ENCODE results near the gene FKTN.

Gene FKTN

DNA sequence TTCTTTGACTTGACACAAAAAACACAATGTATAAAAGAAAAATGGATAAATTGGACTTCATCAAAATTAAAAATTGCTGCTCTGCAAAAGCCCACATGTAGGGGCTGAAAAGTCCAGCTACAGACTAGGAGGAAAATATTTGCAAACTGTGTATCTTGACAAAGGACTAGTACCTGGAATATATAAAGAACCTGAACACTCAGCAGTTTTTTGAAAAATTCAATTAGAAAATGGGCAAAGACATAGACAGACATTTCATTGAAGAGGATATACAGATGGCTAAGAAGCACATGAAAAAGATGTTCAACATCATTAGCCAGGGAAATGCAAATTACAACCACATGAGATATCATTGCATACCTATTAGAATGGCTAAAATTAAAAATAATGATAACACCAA, 85.9 kb downstream of the FKTN start:
- Histone ChIP-seq H3F3A (ENCODE audit: low read depth) (no peaks in the 10 kb centered on the region), H3K9me2 (replicated peaks; ENCODE audit: low read depth, low read length) (no peaks in the 10 kb centered on the region), H3K27me3 (ENCODE audit: insufficient read depth, low read length, poor library complexity, severe bottlenecking) (no peaks in the 10 kb centered on the region), H3K4me1 (ENCODE audit: insufficient read depth, low read length, poor library complexity, severe bottlenecking) (peaks cover 27% of the 10 kb centered on the region), H3K4me3 (ENCODE audit: low read length, poor library complexity, severe bottlenecking) (no peak overlapping the region), H3K36me3 (ENCODE audit: insufficient read depth, low read length) (no peaks in the 10 kb centered on the region), H3K4me2 (ENCODE audit: low read depth, low read length, poor library complexity, severe bottlenecking) (no peak overlapping the region), H3K79me2 (ENCODE audit: insufficient read depth, low read length) (no peaks in the 10 kb centered on the region), H4K20me1 (ENCODE audit: insufficient read depth, low read length, poor library complexity, severe bottlenecking) (no peaks in the 10 kb centered on the region), H2AFZ (ENCODE audit: low read length) (no peak overlapping the region), H3K9me3 (ENCODE audit: insufficient read depth, low read depth, low read length) (no peaks in the 10 kb centered on the region), H3K9ac (ENCODE audit: low read depth, low read length, poor library complexity, severe bottlenecking) (no peak overlapping the region)
- TF ChIP-seq, protein P1, sequence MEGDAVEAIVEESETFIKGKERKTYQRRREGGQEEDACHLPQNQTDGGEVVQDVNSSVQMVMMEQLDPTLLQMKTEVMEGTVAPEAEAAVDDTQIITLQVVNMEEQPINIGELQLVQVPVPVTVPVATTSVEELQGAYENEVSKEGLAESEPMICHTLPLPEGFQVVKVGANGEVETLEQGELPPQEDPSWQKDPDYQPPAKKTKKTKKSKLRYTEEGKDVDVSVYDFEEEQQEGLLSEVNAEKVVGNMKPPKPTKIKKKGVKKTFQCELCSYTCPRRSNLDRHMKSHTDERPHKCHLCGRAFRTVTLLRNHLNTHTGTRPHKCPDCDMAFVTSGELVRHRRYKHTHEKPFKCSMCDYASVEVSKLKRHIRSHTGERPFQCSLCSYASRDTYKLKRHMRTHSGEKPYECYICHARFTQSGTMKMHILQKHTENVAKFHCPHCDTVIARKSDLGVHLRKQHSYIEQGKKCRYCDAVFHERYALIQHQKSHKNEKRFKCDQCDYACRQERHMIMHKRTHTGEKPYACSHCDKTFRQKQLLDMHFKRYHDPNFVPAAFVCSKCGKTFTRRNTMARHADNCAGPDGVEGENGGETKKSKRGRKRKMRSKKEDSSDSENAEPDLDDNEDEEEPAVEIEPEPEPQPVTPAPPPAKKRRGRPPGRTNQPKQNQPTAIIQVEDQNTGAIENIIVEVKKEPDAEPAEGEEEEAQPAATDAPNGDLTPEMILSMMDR (conservative IDR thresholded peaks at IDR 0.05; ENCODE audit: low read length), result no peak
- no peak for TF ChIP-seq EZH2phosphoT487 (IDR thresholded peaks at IDR 0.05; ENCODE audit: borderline replicate concordance)

DNA sequence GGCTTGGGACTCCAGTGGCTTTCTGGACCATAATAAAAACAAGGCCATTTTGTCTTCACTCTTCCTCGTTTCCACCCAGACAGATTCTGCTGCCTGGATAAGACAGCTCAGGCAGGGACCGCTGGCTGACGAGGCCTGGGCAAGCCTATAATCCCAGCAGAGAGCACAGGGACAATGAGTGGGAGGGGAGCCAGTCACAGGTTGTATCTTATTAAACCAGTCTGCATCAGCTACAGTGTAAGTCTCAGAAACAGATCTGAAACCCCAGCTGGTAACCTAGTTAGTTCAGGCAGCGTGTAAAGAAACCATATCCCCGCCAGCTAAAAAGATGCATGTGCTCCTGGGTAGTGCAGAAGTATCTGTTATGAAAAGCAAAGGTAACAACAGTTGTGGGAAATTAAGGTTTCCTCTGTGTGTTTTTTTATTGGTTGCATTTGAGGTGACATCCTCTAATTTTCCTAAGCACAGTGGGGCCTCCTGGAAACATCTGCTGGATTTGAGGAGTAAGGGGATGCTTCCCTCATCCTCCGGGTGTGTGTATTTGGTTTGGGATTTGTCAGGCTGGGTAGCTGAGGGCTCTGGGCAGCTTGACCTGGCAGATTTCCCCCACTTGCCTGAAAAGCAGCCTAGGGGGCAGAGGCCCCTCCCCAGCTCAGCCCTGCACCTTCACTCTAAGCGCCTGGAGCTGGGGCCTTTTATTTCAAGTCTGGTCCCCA, 89.1 kb downstream of the FKTN start:
- H3K9me3 ChIP-seq (ENCODE audit: insufficient read depth, low read depth, low read length), result no peaks in the 10 kb centered on the region
- peak overlapping the region; percentile 11 for H3K4me3 ChIP-seq (ENCODE audit: low read length, poor library complexity, severe bottlenecking)
- no peaks in the 10 kb centered on the region for H3K27me3 ChIP-seq (ENCODE audit: insufficient read depth, low read length, poor library complexity, severe bottlenecking)
- H4K20me1 ChIP-seq (ENCODE audit: insufficient read depth, low read length, poor library complexity, severe bottlenecking), result no peaks in the 10 kb centered on the region
- no peaks in the 10 kb centered on the region for H3K36me3 ChIP-seq (ENCODE audit: insufficient read depth, low read length)
- peak overlapping the region; percentile 12 for H3K9ac ChIP-seq (ENCODE audit: low read depth, low read length, poor library complexity, severe bottlenecking)
- peaks cover 29% of the 10 kb centered on the region for H3K4me1 ChIP-seq (ENCODE audit: insufficient read depth, low read length, poor library complexity, severe bottlenecking)
- no peak overlapping the region for H2AFZ ChIP-seq (ENCODE audit: low read length)
- H3K79me2 ChIP-seq (ENCODE audit: insufficient read depth, low read length), result no peaks in the 10 kb centered on the region
- TF ChIP-seq, protein P1 (conservative IDR thresholded peaks at IDR 0.05; ENCODE audit: low read length), result no peak
- no peak for TF ChIP-seq EZH2phosphoT487 (IDR thresholded peaks at IDR 0.05; ENCODE audit: borderline replicate concordance)
- H3K9me2 ChIP-seq (replicated peaks; ENCODE audit: low read depth, low read length), result no peaks in the 10 kb centered on the region
- H3K4me2 ChIP-seq (ENCODE audit: low read depth, low read length, poor library complexity, severe bottlenecking), result peak overlapping the region; percentile 26
- H3F3A ChIP-seq (ENCODE audit: low read depth), result no peaks in the 10 kb centered on the region; the same call in 1 of the 2 replicates

DNA sequence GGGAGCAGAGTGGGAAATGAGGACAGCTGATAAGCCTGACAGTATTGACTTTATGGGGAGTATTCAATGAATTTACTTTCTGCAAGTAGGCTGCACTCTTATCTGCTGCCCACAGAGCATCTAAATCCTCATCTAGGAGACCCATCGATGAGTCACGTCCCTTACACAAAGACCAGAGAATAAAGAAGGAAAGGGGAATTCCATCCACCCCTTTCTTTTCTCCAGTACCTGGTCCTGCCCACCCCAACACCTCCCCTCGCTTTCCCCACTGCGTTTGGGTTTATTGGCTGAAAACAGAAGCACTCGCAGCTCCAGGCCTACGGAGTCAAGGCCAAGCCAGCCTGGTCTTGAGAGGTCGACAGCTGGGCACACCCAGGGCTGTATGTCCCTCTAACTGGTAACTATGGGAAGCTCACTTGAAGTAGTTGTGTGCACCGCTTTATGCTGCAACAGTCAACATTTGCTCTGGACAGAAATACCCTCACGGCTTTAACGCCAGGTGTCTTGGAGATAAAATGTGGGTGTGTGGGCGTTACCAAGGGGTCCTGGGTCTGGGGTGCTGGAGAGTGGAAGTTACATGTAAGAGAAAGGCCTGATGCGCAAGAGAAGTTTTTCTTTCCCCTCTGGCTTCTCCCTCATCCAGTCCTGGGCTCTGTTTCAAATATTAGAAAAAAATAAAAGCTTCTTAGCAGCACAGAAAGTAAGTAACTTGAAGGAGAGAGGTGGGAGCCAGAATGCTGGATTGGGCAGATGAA, 89.8 kb downstream of the FKTN start:
- H3K27me3 ChIP-seq (ENCODE audit: insufficient read depth, low read length, poor library complexity, severe bottlenecking), result no peaks in the 10 kb centered on the region
- no peaks in the 10 kb centered on the region for H3K9me2 ChIP-seq (replicated peaks; ENCODE audit: low read depth, low read length)
- no peak overlapping the region for H3K4me3 ChIP-seq (ENCODE audit: low read length, poor library complexity, severe bottlenecking)
- H4K20me1 ChIP-seq (ENCODE audit: insufficient read depth, low read length, poor library complexity, severe bottlenecking), result no peaks in the 10 kb centered on the region
- peaks cover 29% of the 10 kb centered on the region for H3K4me1 ChIP-seq (ENCODE audit: insufficient read depth, low read length, poor library complexity, severe bottlenecking)
- no peaks in the 10 kb centered on the region for H3K36me3 ChIP-seq (ENCODE audit: insufficient read depth, low read length)
- H3K79me2 ChIP-seq (ENCODE audit: insufficient read depth, low read length), result no peaks in the 10 kb centered on the region
- no peaks in the 10 kb centered on the region; the same call in 1 of the 2 replicates for H3F3A ChIP-seq (ENCODE audit: low read depth)
- TF ChIP-seq, protein P1 (conservative IDR thresholded peaks at IDR 0.05; ENCODE audit: low read length), result no peak
- no peak for TF ChIP-seq EZH2phosphoT487 (IDR thresholded peaks at IDR 0.05; ENCODE audit: borderline replicate concordance)
- H3K9me3 ChIP-seq (ENCODE audit: insufficient read depth, low read depth, low read length), result no peaks in the 10 kb centered on the region
- H3K9ac ChIP-seq (ENCODE audit: low read depth, low read length, poor library complexity, severe bottlenecking), result no peak overlapping the region
- H2AFZ ChIP-seq (ENCODE audit: low read length), result no peak overlapping the region
- peak overlapping the region; percentile 26 for H3K4me2 ChIP-seq (ENCODE audit: low read depth, low read length, poor library complexity, severe bottlenecking)

All from Loucy (cell line).